ENCODE data around the gene MYH6. TPM values are rescaled to one million over a fixed set of nuclear protein-coding genes. Genes with fewer than 3 reads are reported as not detected.

Gene MYH6
- total and polyA plus RNA-seq, 2 of the 13 experiments (the other 11 are each of a cell fraction or from before 2014, with no cell fraction given) = 0.01 TPM; not detected in 1

- TF ChIP-seq PAXIP1 (CRISPR knock-in tag; conservative IDR thresholded peaks at IDR 0.05) = peak; percentile 95
- peak; percentile 47; the same call in 1 of the 2 replicates for TF ChIP-seq ZNF180 (CRISPR knock-in tag; IDR thresholded peaks at IDR 0.05; ENCODE audit: borderline replicate concordance, low read depth)
- no peak for TF ChIP-seq SMYD3 (CRISPR knock-in tag; IDR thresholded peaks at IDR 0.05)
- peak; percentile 27; the same call in 1 of the 2 replicates for TF ChIP-seq MXD1 (CRISPR knock-in tag; IDR thresholded peaks at IDR 0.05)
- TF ChIP-seq SP4 (CRISPR knock-in tag; IDR thresholded peaks at IDR 0.05) = 0 out of 2 replicates have a peak, but pooled peaks have one; percentile 48
- no peak for TF ChIP-seq ZKSCAN8 (CRISPR knock-in tag; IDR thresholded peaks at IDR 0.05; ENCODE audit: borderline replicate concordance)
- TF ChIP-seq ONECUT2 (CRISPR knock-in tag; IDR thresholded peaks at IDR 0.05) = no peak
- TF ChIP-seq AGO1 (IDR thresholded peaks at IDR 0.05; ENCODE audit: low read depth, low read length, poor library complexity, severe bottlenecking) = no peak
- TF ChIP-seq MEIS1 (CRISPR knock-in tag; IDR thresholded peaks at IDR 0.05; ENCODE audit: borderline replicate concordance) = peak; percentile 83; the same call in 1 of the 2 replicates
- TF ChIP-seq ZNF281 (CRISPR knock-in tag; IDR thresholded peaks at IDR 0.05; ENCODE audit: borderline replicate concordance) = peak; percentile 7; the same call in 1 of the 2 replicates
- TF ChIP-seq PTBP1 (IDR thresholded peaks at IDR 0.05; ENCODE audit: low read depth, low read length, poor library complexity, severe bottlenecking) = no peak
- peak; percentile 99 for TF ChIP-seq ZBTB7A (CRISPR knock-in tag; IDR thresholded peaks at IDR 0.05)
- no peak for TF ChIP-seq ZNF703 (CRISPR knock-in tag; IDR thresholded peaks at IDR 0.05; ENCODE audit: borderline replicate concordance)
- peak; percentile 57; the same call in 1 of the 2 replicates for TF ChIP-seq CHD4 (IDR thresholded peaks at IDR 0.05; ENCODE audit: borderline replicate concordance, low read length)
- TF ChIP-seq ZNF790 (CRISPR knock-in tag; IDR thresholded peaks at IDR 0.05; ENCODE audit: borderline replicate concordance) = 0 out of 2 replicates have a peak, but pooled peaks have one; percentile 76
- TF ChIP-seq ZNF432 (CRISPR knock-in tag; IDR thresholded peaks at IDR 0.05; ENCODE audit: borderline replicate concordance) = no peak
- no peak for TF ChIP-seq ZNF24 (IDR thresholded peaks at IDR 0.05)
- peak; percentile 55; the same call in 1 of the 2 replicates for TF ChIP-seq ZBTB34 (CRISPR knock-in tag; IDR thresholded peaks at IDR 0.05)
- TF ChIP-seq MED13 (CRISPR knock-in tag; IDR thresholded peaks at IDR 0.05) = no peak
- no peak for TF ChIP-seq MIER3 (CRISPR knock-in tag; IDR thresholded peaks at IDR 0.05; ENCODE audit: borderline replicate concordance)
These were observed 27.7 kb upstream of the MYH6 start, which contains the start of gene MYH7 (continued) for GRCh38 chr14:23435543-23436326.
